Thyroid gland (tissue), 4 donors: ENCODE results near the gene ZNF205. TPM values are rescaled to one million over a fixed set of nuclear protein-coding genes. Genes with fewer than 3 reads are reported as not detected.
A peak's percentile ranks its signal among the peaks of the same experiment; 100 is the strongest.
"Not testable (repeated sequence)": the region's sequence is repeated elsewhere in the genome, so short reads cannot be mapped to it uniquely, and the experiment has no call there.

ENCODE experiments used
- DNase-seq, 2 donors: peaks; one replicate each; pipeline ENCODE4 v3.0.0-alpha.2; 2019
- H3K27ac ChIP-seq, 3 donors: fragments of 200-600 bp; sonication (generic); 1 replicate in 2 of 3; 2 replicates in 1 of 3; pipeline ENCODE4 v1.5.1; 2016 to 2019; ENCODE audit warnings: mild to moderate bottlenecking in 1 of 3, moderate library complexity in 1 of 3
- H3K27me3 ChIP-seq: fragments of 200-600 bp; sonication (generic); one replicate; pipeline ENCODE4 v1.5.1; 2019
- H3K36me3 ChIP-seq, 2 donors: fragments of 200-600 bp; sonication (generic); one replicate each; pipeline ENCODE4 v1.5.1; 2016 to 2019
- H3K4me1 ChIP-seq, 2 donors: fragments of 200-600 bp; sonication (generic); one replicate each; pipeline ENCODE4 v1.5.1; 2017 to 2019
- H3K4me3 ChIP-seq, 3 donors: fragments of 200-600 bp; sonication (generic); replicated peaks in 1 of 3; 1 replicate in 2 of 3; 2 replicates in 1 of 3; pipeline ENCODE4 v1.5.1; 2016; ENCODE audit warnings: mild to moderate bottlenecking in 1 of 3
- H3K9me3 ChIP-seq: fragments of 200-600 bp; sonication (generic); one replicate; pipeline ENCODE4 v1.5.1; 2017
- POLR2A ChIP-seq, 2 donors: fragments of 450-650 bp; IDR thresholded peaks; one replicate each; pipeline ENCODE4 v1.6.1; 2017; ENCODE audit warnings: antibody characterized with exemption in 2 of 2, mild to moderate bottlenecking in 2 of 2, moderate library complexity in 1 of 2
- WGBS, 2 donors: methylation state at CpG; one replicate each; pipeline ENCODE4 v1.1.5; 2017; 5-methylcytosine and 5-hydroxymethylcytosine counted together
- intact Hi-C: fragments of 100-400 bp; cut with DNase I; formaldehyde crosslinking; loops from one replicate; pipeline ENCODE4 v1.15.1; 2023
- total RNA-seq, 4 donors: library from RNA; depleted of rRNA; stranded (reverse); fragments of >200 nt; gene quantifications; one replicate each; pipeline ENCODE4 v1.2.3, GENCODE V29; 2016
- TF ChIP-seq, protein P1 (sequence below), 6 experiments: fragments of 200-600 bp in 3 of 6; fragments of 450-650 bp in 3 of 6; sonication (generic) in 3 of 6; IDR thresholded peaks; one replicate each; pipeline ENCODE4 v1.5.1; 2016 to 2019; ENCODE audit warnings: antibody characterized with exemption in 6 of 6, mild to moderate bottlenecking in 2 of 6, inconsistent platforms in 1 of 6, moderate library complexity in 1 of 6

ZNF205 gene
- total RNA-seq, 4 donors from 2014 or later, result 18.5 to 28.9 (median 19.6) TPM

DNA sequence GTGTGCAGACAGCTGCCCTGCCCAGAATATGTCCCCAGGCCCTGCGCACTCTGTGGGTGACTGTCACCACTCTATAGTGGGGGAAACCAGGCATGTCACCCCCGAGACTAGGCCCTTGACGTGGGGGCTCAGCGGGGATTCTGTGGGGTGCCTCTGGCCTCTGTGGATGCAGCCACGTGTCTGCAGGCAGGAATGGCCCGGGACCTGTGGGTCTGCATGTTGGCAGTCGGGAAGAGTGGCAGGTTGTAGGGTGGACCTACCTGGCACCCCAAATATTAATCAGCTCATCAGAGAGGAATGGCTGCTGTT, 46.0 kb upstream of the ZNF205 start:
- WGBS, 2 donors, result 78% methylated on average over 6 of the region's 7 CpGs; no CpG with 5 or more reads in 1 of the 2 donors
- Histone ChIP-seq H3K27me3 (no peaks in the 10 kb centered on the region), H3K4me1 (peaks cover 0 to 34% of the 10 kb centered on the region in 2 donors), H3K4me3 (peak overlapping the region in 1 of 3 donors; percentile 18), H3K9me3 (no peaks in the 10 kb centered on the region), H3K36me3 (no peaks in the 10 kb centered on the region), H3K27ac (peak overlapping the region in 2 of 3 donors; percentile 71 to 76)
- TF ChIP-seq, protein P1, sequence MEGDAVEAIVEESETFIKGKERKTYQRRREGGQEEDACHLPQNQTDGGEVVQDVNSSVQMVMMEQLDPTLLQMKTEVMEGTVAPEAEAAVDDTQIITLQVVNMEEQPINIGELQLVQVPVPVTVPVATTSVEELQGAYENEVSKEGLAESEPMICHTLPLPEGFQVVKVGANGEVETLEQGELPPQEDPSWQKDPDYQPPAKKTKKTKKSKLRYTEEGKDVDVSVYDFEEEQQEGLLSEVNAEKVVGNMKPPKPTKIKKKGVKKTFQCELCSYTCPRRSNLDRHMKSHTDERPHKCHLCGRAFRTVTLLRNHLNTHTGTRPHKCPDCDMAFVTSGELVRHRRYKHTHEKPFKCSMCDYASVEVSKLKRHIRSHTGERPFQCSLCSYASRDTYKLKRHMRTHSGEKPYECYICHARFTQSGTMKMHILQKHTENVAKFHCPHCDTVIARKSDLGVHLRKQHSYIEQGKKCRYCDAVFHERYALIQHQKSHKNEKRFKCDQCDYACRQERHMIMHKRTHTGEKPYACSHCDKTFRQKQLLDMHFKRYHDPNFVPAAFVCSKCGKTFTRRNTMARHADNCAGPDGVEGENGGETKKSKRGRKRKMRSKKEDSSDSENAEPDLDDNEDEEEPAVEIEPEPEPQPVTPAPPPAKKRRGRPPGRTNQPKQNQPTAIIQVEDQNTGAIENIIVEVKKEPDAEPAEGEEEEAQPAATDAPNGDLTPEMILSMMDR (IDR thresholded peaks at IDR 0.05), result no peak
- no peak for TF ChIP-seq POLR2A (IDR thresholded peaks at IDR 0.05)
- no peak for DNase-seq
- intact Hi-C loops, result loop anchor here (10.0 kb wide), 1 partner anchor 58 kb away; no protein-coding TSS in a partner anchor

DNA sequence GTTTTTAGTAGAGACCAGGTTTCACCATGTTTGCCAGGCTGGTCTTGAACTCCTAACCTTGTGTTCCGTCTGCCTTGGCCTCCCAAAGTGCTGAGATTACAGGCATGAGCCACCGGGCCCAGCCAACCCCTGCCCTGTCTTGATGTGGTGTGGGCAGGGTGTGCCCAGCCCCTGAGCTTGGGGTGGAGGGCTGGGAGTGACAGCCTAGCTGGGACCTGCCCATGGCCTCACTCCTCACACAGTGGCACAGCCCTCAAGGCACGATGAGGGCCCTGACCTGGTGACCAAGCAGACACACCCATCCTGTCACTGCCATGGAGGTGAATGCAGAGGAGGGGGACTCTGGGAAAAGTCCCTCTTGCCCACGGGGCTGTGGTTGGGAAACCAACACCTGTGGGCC, 43.9 kb upstream of the ZNF205 start:
- TF ChIP-seq POLR2A (IDR thresholded peaks at IDR 0.05), result no peak
- TF ChIP-seq, protein P1 (IDR thresholded peaks at IDR 0.05), result no peak
- H3K4me1 ChIP-seq, result peaks cover 0 to 34% of the 10 kb centered on the region in 2 donors
- no peaks in the 10 kb centered on the region for H3K27me3 ChIP-seq
- H3K36me3 ChIP-seq, result no peaks in the 10 kb centered on the region
- H3K9me3 ChIP-seq, result no peaks in the 10 kb centered on the region
- DNase-seq, result no peak
- 42 to 67% methylated on average over 2 to 3 of the region's 4 CpGs for WGBS, 2 donors
- peak overlapping the region in 1 of 3 donors; percentile 41 for H3K27ac ChIP-seq
- H3K4me3 ChIP-seq, result no peak overlapping the region
- intact Hi-C loops, result loop anchor here (10.0 kb wide), 1 partner anchor 56 kb away; no protein-coding TSS in a partner anchor

DNA sequence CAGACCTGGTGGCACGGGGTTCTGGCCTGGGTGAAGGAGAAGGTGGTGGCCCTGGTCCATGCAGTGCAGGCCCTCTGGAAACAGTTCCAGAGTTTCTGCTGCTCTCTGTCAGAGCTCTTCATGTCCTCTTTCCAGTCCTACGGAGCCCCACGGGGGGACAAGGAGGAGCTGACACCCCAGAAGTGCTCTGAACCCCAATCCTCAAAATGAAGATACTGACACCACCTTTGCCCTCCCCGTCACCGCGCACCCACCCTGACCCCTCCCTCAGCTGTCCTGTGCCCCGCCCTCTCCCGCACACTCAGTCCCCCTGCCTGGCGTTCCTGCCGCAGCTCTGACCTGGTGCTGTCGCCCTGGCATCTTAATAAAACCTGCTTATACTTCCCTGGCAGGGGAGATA, 43.2 kb upstream of the ZNF205 start:
- H3K4me1 ChIP-seq, result peaks cover 0 to 34% of the 10 kb centered on the region in 2 donors
- not testable (repeated sequence) for H3K27me3 ChIP-seq, DNase-seq, H3K9me3 ChIP-seq, H3K27ac ChIP-seq, H3K4me3 ChIP-seq, H3K36me3 ChIP-seq
- intact Hi-C loops, result loop anchor here (10.0 kb wide), 1 partner anchor 56 kb away; no protein-coding TSS in a partner anchor
- WGBS, 2 donors, result 95% methylated on average over 10 of the region's 11 CpGs

DNA sequence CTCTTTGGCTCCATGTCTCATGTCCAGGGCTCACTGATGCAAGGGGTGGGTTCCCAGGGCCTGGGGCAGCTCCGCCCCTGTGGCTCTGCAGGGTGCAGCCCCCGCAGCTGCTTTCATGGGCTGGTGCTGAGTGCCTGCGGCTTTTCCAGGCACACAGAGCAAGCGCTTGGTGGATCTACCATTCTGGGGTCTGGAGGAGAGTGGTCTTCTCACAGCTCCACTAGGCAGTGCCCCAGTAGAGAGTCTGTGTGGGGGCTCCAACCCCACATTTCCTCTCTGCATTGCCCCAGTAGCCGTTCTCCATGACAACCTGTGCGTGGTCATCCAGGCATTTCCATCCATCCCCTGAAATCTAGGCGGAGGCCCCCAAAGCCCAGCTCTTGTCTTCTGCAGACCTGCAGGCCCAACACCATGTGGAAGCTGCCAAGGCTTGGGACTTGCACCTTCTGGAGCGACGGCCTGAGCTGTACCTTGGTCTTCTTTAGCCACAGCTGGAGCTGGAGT, 41.7 kb upstream of the ZNF205 start:
- Histone ChIP-seq H3K4me3 (no peak overlapping the region), H3K9me3 (no peaks in the 10 kb centered on the region), H3K4me1 (peaks cover 0 to 21% of the 10 kb centered on the region in 2 donors), H3K27ac (no peak overlapping the region), H3K36me3 (no peaks in the 10 kb centered on the region), H3K27me3 (no peaks in the 10 kb centered on the region)
- 93 to 94% methylated on average over 4 to 6 of the region's 9 CpGs for WGBS, 2 donors
- DNase-seq, result no peak
- TF ChIP-seq POLR2A (IDR thresholded peaks at IDR 0.05), result no peak
- TF ChIP-seq, protein P1 (IDR thresholded peaks at IDR 0.05), result no peak
- intact Hi-C loops, result no loop called here

DNA sequence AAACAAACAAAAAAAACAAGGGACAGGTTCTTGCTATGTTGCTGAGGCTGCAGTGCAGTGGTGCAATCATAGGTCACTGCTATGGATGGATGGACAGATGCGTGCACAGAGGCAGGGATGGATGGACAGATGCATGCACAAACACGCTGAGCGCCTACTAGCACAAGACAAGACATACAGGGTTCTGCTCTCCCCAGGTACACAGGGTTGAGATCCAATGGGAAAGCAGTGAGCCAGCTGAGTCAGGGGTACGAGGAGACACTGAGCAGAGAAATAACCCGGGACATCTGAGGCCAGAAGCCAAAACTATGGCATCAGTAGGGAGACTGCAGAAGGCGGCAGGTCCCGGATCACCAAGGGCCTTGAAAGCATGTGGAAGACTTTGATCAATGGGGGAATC, 40.7 kb upstream of the ZNF205 start:
- WGBS, 2 donors, result 83 to 84% methylated on average over 7 of the region's 7 CpGs
- H3K4me1 ChIP-seq, result peaks cover 0 to 12% of the 10 kb centered on the region in 2 donors
- no peaks in the 10 kb centered on the region for H3K27me3 ChIP-seq
- no peaks in the 10 kb centered on the region for H3K36me3 ChIP-seq
- no peaks in the 10 kb centered on the region for H3K9me3 ChIP-seq
- no peak for DNase-seq
- intact Hi-C loops, result no loop called here
- H3K4me3 ChIP-seq, result no peak overlapping the region
- no peak for TF ChIP-seq POLR2A (IDR thresholded peaks at IDR 0.05)
- TF ChIP-seq, protein P1 (IDR thresholded peaks at IDR 0.05), result no peak
- no peak overlapping the region for H3K27ac ChIP-seq

DNA sequence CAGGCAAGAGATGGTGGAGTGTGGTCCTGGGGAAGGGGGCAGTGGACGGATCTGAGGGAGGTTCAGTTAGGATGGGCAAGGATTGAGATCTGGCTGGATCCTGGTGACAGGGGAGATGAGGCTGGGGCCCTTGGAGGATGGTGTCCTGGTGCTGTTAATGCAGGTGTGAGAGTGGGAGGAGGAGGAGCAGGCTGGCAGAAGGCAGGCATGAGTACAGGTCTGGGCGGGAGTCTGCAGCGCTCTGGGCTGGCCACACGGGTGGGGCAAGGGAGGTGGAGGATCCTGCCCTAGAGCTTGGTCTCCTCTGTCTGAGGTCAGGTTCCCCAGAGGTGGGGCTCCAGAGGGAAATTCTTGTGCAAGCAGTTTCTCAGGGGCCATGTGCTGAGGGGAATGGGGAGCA, 40.2 kb upstream of the ZNF205 start:
- H3K36me3 ChIP-seq, intact Hi-C loops, H3K27me3 ChIP-seq, DNase-seq, H3K27ac ChIP-seq, H3K9me3 ChIP-seq, H3K4me3 ChIP-seq: not testable (repeated sequence)
- peaks cover 0 to 12% of the 10 kb centered on the region in 2 donors for H3K4me1 ChIP-seq
- WGBS, 2 donors, result 82% methylated on average over 4 of the region's 4 CpGs

DNA sequence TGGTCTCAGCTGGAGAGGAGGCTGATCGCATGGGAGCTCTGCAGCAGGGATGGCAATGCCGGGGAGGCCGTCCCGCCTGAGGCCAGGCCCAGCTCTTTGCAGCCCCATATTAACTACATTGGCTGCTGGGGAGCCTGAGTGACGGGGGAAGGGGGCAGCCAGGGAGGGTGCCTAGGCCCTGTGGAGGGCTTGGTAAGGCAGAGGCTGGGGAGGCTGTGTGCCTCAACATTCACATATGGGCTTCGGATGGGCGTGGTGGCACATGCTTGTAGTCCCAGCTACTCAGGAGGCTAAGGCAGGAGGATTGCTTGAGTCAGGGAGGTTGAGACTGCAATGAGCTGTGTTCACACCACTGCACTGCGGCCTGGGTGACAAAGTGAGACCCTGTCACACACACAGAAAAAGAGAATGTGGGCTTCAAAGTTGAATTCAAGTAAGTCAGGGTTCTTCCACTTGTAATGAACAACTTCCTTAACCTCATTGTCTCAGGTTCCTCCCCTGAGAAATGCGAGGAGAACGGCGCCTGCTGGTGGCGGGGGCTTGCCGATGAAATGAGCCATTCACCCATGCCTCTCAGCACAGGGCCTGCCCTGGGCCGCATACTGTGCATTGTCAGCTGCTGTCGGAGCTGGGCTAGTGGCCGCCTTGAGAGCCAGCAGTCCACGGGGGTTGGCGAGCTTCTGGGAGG, 39.7 kb upstream of the ZNF205 start:
- H3K36me3 ChIP-seq, H3K27me3 ChIP-seq, DNase-seq, H3K4me1 ChIP-seq, H3K4me3 ChIP-seq, intact Hi-C loops, H3K9me3 ChIP-seq, H3K27ac ChIP-seq: not testable (repeated sequence)
- 75% methylated on average over 12 of the region's 18 CpGs; no CpG with 5 or more reads in 1 of the 2 donors for WGBS, 2 donors
